Kidney capillary endothelial cell (primary cell): ENCODE results near the gene CLK1.
A peak's percentile ranks its signal among the peaks of the same experiment; 100 is the strongest.
"Not testable (repeated sequence)": the region's sequence is repeated elsewhere in the genome, so short reads cannot be mapped to it uniquely, and the experiment has no call there.

Experiments used
- DNase-seq: peaks from one replicate; pipeline ENCODE4 v3.0.0-alpha.2; 2018; ENCODE audit warnings: low spot score

CLK1 gene

DNA sequence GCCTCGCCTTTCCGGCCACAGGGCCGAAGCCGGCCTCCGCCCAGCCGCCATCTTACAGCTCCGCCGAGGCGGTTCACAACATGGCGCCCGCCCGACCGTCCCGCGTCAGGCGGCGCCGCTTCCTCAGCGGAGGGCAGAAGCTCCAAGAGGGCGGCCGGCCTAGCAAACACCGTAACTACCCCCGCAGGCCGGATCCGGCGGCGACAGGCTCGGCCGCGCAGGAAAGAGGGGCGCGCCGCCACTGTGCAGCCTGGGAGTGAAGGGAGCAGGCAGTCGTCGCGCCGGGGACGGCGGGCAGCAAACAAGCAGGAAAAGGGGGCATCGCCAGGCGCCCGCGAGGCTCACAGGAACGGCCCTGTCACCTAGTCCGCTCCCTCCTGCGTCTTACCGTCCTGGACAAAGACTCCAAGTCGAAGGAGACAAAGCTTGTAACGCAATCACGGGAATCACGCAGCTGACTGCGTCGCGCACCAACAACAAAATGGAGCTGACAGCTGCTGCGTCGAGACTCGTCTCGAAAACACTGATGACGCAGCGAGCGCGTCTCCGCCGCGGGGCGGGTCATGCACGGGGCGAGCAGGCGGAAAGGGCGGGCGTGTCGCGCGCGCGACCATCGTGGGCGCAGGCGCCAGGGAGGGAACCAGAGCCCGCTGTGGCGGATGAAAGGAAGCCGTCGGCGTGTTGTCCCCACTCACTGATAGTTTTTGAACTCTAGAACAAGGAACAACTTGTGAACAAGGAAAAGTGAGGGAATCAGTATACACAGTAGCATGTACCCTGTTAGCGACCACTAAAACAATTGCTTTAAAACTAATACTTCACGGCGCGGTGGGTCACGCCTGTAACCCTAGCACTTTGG is at the start of gene CLK1:
Gene CLK1, minus strand, starts transcription at position 483 of the 859 bp plus-strand sequence. CDS start 2,796 bp downstream, outside the sequence.
- peak; percentile 89 for DNase-seq

DNA sequence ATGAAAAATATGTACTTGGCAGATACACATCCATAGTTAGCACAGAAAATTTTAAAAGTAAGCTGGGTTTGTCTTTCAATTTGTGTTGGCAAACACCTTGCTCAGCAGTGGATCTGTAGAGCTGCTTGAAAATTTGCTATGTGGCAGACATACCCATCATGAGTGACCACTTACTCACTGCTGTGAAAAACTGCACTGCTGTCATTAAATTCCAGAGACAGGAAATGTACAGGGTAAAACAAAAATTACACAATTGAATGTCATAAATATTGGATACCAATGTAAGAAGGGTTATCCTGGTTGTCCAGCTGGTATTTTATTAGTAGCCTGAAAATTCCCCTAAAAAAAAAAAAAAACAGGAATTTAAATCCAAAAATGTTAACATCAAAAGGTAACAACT is 49.2 kb upstream of the CLK1 start:
- DNase-seq = peak; percentile 38

DNA sequence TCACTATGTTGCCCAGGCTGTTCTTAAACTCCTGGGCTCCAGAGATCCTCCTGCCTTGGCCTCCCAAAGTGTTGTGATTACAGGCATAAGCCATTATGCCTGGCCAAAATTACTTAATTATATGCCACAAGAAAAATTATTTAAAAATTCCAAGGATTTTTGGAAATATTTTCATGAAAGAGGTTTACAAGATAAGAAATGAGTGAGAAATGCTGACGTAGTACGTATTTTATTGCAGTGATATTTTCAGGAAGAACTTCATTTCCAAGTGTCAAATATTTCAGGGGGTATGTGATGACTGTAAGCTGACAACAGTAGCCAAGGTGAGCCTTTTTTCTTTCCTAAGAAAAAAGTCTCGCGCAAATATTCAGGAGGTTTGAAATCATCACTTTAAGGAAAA is 45.5 kb upstream of the CLK1 start:
- no peak for DNase-seq

DNA sequence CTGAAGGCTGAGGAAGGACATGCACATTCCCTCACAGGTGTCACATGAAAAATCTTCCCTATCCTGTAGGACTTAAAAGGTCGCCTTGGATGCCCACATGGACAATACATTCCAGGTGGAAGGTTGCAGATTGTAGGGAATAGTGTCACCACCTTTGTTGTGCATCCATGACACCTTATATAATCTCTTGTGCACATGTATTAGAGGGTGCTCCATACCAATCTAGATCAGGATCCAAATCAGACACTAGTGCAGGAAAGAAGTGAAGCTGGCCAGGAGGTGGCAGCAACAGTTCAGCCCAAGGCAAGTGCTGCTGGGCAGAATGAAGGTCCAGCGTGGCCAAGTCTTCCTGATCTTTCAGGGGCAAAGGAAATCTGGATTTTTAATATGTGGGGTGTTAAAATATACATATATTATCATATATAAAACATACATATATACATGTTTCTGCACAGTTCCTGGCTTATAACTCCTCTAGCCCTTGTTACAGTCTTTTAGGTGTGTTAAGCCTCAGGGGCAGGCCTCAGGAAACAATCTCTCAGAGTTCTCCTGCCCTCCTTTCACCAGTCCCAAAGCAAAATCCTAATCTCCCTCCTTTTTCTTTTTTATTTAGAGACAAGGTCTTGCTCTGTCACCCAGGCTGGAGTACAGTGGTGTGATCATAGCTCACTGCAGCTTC is 41.3 kb upstream of the CLK1 start:
- peak; percentile 60 for DNase-seq

DNA sequence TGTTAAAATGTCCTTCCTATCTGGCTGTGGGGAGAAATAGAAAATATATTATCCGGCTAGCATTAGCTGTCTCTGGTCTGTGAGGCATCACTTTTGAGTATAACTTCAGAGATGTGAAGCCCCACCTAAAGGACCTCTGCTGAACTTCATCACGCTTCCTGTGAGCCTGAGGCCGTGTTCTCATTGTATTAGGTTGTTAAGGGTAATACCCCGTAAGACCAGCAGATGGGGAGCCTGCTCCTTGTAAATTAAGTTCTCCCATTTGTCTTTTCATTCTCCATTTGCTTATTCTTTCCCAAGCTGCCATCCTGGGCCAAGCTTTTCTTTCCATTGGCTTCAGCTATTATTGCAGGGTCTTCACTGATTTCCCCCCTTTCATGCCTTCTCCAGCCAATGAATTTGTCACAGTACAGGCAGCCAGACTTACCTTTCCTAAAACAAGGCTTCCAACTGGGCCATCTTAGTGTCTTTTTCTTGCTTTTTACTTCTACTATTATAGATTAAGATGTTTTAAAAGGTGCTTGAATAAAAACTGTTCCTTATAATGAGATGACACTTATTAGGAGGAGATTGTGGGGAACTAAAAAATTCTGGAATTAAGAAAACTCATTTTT is 37.1 kb upstream of the CLK1 start:
- peak; percentile 89 for DNase-seq

DNA sequence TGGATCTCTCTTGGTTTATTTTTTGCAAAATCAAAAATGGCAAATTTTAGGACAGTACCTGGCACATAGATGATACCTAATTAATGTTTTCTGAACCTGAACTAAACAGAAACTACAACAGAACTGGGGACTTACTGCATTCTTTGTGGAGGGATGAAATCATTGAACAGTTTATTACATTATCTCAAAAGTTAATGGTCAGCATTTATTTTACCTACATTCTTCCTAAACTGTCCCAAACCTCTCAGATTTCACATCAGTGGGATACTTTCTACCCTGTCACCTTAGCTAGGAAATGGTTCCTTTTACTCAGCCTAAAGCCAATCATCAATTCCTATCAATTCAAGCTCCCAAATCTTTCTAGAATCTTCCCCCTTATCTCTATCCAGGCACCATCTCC is 35.0 kb upstream of the CLK1 start:
- no peak for DNase-seq

DNA sequence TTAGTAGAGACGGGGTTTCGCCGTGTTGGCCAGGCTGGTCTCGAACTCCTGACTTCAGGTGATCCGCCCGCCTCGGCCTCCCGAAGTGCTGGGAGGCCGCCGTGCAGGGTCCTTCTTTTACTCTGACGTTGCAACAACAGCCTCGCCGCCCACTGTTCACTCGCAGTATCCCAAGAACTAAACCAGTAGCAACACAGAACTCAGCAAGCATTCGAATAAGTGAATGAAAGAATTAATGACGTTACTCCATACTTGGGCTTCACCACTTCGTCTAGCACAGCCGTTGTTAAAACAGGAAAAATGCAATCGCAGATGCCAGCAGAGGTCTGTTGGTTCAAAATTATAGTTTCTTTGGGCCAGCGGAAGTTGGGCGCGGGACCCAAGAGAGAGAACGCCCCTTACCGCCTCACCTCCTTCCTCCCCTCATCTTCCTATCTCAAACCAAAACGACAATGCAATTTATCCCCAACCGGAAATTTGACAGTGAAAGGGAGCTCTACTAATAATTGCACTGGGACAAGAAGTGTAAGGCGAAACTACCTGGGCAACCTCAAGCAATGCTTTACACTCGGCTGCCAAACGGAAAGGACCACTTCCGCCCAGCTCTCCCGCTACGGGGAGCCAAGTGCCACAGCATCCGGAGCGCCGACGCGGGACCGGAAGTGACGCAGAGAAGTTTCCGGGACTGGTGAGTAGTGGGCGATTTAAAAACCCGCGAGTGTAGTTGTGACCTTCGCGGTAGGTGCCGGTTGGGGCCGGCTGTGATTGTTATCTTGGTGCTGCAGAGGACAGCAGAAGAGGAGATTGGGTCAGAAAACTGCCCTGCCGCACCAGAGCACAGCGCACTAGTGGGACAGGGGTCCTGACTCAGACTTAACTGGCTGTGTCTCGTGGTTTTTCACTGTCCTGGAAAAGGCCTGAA is 24.5 kb upstream of the CLK1 start, which contains the start of the genes NIF3L1 and PPIL3:
Gene NIF3L1, plus strand, starts transcription at position 668 of the 922 bp plus-strand sequence. CDS start 2,573 bp downstream, outside the sequence.
Gene PPIL3, minus strand, starts transcription at position 374 of the 922 bp plus-strand sequence. CDS start 1,462 bp downstream, outside the sequence.
- DNase-seq = peak; percentile 95

DNA sequence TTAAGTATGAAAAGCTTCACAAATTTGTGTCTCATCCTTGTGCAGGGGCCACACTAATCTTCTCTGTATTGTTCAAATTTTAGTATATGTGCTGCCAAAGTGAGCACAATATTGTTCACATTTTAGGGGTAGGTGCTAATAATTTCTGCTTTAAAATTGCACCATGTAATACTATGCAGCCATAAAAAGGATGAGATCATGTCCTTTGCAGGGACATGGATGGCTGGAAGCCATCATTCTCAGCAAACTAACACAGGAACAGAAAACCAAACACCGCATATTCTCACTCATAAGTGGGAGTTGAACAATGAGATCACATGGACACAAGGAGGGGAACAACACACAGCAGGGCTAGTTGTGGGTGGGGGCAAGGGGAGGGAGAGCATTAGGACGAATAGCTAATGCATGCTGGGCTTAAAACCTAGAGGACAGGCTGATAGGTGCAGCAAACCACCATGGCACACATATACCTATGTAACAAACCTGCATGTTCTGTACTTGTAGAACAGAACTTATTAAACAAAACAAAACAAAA is 17.3 kb upstream of the CLK1 start:
- DNase-seq = not testable (repeated sequence)

DNA sequence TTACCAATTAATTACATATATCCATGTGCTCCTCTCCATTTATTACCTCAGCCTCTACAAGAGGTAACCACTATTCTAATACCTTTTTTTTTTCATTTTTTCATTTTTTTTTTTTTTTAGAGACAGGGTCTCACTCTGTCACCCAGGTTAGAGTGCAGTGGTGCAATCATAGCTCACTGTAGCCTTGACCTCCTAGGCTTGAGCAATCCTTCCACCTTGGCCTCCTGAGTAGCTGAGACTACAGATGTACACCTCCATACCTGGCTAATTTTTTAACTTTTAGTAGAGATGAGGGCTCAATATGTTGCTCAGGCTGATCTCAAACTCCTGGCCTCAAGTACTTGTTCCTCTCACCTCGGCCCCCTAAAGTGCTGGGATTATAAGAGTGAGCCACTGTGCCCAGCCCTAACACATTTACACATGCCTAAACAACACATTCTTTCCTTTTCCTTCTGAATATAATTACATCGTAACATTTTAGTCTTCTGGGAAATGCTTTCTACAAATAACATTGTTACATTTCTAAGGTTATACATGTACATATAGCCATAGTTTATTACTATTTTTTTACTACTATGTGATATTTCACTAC is 13.9 kb upstream of the CLK1 start:
- DNase-seq = no peak

DNA sequence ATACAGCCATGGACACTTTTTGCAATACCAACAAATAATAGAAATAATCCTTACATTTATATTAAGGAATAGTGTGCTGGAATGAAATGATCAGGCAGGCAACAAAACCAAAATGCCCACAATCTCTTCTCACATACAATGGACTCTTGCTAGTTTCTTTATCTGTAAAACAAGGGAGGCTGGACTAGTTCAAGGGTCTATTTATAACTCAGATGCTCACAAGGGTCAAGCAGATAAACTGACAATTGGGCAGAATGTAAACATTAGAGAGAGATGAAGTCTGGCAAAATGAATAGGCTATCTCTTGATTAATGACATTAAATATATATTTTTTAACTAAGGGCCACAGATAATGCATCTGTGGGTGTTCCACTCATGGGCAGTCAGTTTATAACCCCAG is 13.0 kb upstream of the CLK1 start:
- DNase-seq = no peak

DNA sequence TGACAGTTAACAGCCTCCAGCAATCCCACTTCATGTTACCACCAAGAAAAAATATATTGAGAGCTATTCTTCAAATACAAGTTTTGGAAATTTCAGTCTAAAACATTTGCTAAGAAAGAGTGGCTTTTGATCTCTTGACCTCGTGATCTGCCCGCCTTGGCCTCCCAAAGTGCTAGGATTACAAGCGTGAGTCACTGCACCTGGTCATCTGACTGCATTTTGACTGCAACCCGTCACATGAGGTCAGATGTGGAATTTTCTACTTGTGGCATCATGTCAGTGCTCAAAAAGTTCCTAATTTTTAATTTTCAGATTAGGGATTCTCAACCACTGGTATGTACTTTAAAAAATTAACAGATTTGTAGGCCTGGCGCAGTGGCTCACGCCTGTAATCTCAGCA is 9.1 kb upstream of the CLK1 start:
- no peak for DNase-seq

DNA sequence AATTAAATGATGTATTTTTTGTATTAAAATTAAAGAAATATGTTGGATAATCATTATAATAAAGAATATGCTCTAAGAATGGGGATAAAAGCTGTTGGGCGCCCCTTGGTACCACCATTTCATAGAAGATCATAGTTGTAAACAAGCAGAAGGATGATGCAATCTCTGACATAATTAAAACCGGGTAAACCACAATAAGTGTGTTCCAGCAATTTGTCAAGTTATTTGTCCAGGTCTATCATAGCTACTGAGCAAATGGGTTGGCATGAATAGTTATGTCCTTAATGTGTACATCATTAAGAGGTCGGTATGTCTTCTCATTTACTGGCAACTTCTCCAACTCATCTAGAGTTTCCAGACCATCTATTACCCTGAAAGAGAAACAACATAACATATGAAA is 6.7 kb upstream of the CLK1 start:
- no peak for DNase-seq

DNA sequence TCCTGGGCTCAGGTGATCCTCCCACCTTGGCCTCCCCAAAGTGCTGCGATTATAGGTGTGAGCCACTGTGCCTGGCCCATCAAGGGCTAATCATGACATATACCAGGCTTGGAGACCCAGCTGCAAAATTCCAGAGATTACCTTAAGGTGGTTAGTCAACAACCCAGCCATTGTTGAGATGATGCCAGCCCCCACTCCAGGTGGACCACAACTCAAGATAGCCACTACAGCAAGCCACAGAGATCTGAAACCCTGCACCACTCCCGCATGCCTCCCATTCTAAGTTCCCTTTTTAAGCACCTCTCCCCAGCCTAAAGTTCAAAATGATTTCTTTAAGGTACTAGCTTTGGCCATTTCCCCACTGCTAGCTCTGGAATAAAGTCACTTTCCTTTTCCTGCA is 4.6 kb upstream of the CLK1 start:
- no peak for DNase-seq

DNA sequence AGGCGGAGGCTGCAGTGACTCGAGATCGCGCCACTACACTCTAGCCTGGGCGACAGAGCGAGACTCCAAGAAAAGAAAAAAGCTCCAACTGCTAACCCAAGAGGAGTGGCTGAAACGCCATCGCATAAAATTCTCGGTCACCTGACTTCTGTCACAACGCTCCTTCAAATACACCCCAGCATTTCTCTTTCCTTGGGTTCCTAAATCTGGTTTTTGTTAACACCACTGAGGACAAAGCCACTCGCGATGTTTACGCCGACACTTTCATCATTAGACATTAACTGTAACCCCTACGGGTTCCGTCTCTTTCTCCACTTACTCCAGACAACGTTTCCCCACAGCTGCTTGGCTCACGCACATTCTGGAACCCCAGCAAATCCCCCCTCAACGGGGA is 679 bp downstream of the CLK1 start:
- no peak for DNase-seq

DNA sequence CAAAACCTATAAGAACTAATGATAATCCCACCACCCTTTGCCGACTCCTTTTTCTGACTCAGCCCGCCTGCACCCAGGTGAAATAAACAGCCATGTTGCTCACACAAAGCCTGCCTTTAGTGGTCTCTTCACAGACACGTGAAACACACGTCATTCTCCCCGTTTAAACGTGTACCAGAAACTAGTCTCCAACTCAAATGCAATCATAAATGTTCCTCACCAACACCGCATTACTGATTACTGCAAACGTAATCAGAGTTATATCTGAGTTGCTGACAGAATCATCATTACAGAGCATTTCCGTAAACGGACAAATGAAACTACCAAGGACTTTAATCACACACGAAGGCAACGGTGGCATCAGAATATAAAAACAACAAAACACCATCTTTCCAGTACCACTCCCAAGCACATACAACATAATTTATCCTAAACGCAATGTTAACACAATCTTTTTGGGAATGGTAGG is 1.9 kb downstream of the CLK1 start:
- peak; percentile 52 for DNase-seq

DNA sequence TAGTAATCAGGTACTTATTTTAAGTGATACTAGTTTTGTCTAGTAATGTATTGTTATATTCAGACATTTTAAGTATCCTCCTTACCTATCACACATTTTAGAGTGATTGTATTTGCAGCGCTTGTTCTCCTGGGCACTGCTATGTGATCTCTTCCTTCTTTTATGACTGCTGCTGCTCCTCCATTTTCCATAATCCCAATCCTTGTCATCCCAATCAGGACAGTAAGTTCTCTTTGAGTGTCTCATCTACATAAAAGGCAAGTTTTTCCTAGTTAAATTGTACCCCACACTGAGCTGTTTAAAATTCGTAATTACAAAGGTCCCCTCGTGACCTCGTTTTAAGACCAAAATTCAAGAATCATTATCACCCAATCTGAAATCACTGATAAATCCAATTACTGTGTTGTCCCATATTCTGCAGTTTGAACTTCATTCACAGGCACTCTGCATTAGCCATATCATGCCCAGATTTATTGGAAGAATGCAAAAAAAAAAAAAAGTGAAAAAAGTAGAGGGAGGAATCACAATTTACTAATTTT is 2.8 kb downstream of the CLK1 start:
- DNase-seq = no peak

DNA sequence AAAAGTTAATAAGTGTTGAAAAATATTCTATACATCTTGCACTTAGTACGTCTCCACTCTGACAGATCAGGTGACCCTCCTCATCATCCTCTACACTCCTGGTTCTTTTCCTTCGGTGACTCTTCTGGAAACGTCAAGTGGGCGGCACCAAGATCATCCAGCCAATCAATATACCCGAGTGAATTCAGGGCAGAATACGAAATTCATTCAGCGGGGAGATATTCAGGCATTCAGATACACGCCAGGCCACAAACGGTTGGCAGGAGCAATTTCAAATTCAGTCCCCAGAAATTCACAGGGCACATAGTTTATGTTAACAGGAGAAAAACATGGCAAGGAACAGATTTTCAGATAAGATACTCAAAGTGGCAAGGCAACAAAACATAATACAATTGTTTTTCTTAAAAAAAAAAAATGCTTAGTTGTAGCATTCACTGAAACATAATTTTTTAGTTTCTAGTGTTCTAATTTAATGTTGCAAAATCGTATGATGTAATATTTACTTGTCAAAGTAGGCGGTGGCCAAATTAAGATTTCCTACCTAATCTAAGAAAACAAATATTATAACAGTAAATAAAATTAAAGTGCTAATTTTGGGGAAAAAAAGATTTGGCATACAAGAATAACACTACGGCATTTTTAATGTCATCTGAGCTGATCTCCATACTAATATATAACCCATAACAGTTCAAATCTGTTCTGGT is 4.2 kb downstream of the CLK1 start:
- DNase-seq = peak; percentile 33

DNA sequence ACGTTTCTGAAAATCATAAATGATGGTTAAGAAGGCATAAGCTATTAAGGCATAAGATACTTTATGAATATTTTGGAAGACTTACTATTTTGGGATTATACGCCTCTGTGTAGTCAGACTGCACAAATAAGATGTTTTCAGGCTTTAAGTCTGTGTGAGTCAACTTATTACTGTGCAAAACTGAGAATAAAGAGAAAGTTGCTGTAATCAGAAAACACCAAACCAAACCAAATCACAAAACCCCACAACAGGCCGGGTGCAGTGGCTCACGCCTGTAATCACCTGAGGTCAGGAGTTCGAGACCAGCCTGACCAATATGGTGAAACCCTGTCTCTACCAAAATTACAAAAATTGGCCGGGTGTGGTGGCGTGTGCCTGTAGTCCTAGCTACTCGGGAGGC is 7.7 kb downstream of the CLK1 start:
- no peak for DNase-seq

DNA sequence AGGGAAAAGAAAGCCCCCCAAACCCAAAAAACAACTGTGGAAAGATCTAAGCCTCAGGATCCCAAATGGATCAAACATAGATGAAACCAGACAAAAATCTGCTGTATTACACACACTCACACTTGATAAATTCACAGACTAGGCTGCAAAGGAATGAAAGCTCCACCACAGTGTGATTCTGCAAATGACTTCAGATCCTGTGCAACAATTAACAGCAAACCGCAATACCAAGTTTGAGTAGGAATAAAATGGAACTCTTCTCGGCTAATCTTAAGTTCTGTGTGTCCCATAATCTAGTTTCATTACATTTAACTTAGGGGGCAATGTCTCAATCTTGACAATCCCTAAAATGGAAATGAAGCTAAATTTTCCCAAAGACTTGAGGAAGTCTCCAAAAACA is 11.9 kb downstream of the CLK1 start:
- no peak for DNase-seq
